ENCODE results near the gene F2RL1.

F2RL1 gene

GRCh38 chr5:76801159-76801802 lies 17.5 kb upstream of the F2RL1 start:
- Histone ChIP-seq H4K20me1 (ENCODE audit: insufficient read depth, low read length) (no peaks in the 10 kb centered on the region), H2AFZ (ENCODE audit: low read depth, low read length) (no peak overlapping the region), H3K4me2 (ENCODE audit: low read length) (no peak overlapping the region), H3K9ac (ENCODE audit: low read length) (no peak overlapping the region), H3K36me3 (replicated peaks; ENCODE audit: low read depth, low read length) (no peaks in the 10 kb centered on the region), H3K27ac (ENCODE audit: low read length) (no peak overlapping the region), H3K4me3 (ENCODE audit: low read length) (no peak overlapping the region), H3K9me3 (ENCODE audit: insufficient read depth, low read length) (no peaks in the 10 kb centered on the region), H3K27me3 (ENCODE audit: low read depth, low read length) (no peaks in the 10 kb centered on the region), H3K79me2 (ENCODE audit: low read length) (no peaks in the 10 kb centered on the region), H3K4me1 (ENCODE audit: low read length) (peaks cover 12% of the 10 kb centered on the region)
- no peak for TF ChIP-seq EZH2phosphoT487 (IDR thresholded peaks at IDR 0.05; ENCODE audit: low read depth)
- TF ChIP-seq CTCF (IDR thresholded peaks at IDR 0.05; ENCODE audit: low read depth, low read length): no peak

- H3K79me2 ChIP-seq (ENCODE audit: low read length): no peaks in the 10 kb centered on the region
- TF ChIP-seq EZH2phosphoT487 (IDR thresholded peaks at IDR 0.05; ENCODE audit: low read depth): no peak
- no peak overlapping the region for H2AFZ ChIP-seq (ENCODE audit: low read depth, low read length)
- H4K20me1 ChIP-seq (ENCODE audit: insufficient read depth, low read length): no peaks in the 10 kb centered on the region
- H3K36me3 ChIP-seq (replicated peaks; ENCODE audit: low read depth, low read length): no peaks in the 10 kb centered on the region
- H3K4me3 ChIP-seq (ENCODE audit: low read length): no peak overlapping the region
- H3K9ac ChIP-seq (ENCODE audit: low read length): no peak overlapping the region
- H3K27me3 ChIP-seq (ENCODE audit: low read depth, low read length): no peaks in the 10 kb centered on the region
- H3K4me2 ChIP-seq (ENCODE audit: low read length): no peak overlapping the region
- peaks cover 17% of the 10 kb centered on the region for H3K4me1 ChIP-seq (ENCODE audit: low read length)
- no peak overlapping the region for H3K27ac ChIP-seq (ENCODE audit: low read length)
- H3K9me3 ChIP-seq (ENCODE audit: insufficient read depth, low read length): no peaks in the 10 kb centered on the region
These were observed 17.0 kb upstream of the F2RL1 start for GRCh38 chr5:76801803-76802195.

- no peak overlapping the region for H3K4me2 ChIP-seq (ENCODE audit: low read length)
- H3K4me3 ChIP-seq (ENCODE audit: low read length): no peak overlapping the region
- no peaks in the 10 kb centered on the region for H3K36me3 ChIP-seq (replicated peaks; ENCODE audit: low read depth, low read length)
- peaks cover 29% of the 10 kb centered on the region for H3K4me1 ChIP-seq (ENCODE audit: low read length)
- TF ChIP-seq EZH2phosphoT487 (IDR thresholded peaks at IDR 0.05; ENCODE audit: low read depth) (no peak), CTCF (IDR thresholded peaks at IDR 0.05; ENCODE audit: low read depth, low read length) (no peak)
- no peaks in the 10 kb centered on the region for H3K27me3 ChIP-seq (ENCODE audit: low read depth, low read length)
- H3K27ac ChIP-seq (ENCODE audit: low read length): no peak overlapping the region
- no peaks in the 10 kb centered on the region for H4K20me1 ChIP-seq (ENCODE audit: insufficient read depth, low read length)
- no peaks in the 10 kb centered on the region for H3K79me2 ChIP-seq (ENCODE audit: low read length)
- H2AFZ ChIP-seq (ENCODE audit: low read depth, low read length): no peak overlapping the region
- H3K9ac ChIP-seq (ENCODE audit: low read length): no peak overlapping the region
- no peaks in the 10 kb centered on the region for H3K9me3 ChIP-seq (ENCODE audit: insufficient read depth, low read length)
These were observed 14.6 kb upstream of the F2RL1 start for GRCh38 chr5:76804266-76804665.

- H3K4me3 ChIP-seq (ENCODE audit: low read length): peak overlapping the region; percentile 60
- H3K4me2 ChIP-seq (ENCODE audit: low read length): peak overlapping the region; percentile 68
- peak overlapping the region; percentile 49 for H3K9ac ChIP-seq (ENCODE audit: low read length)
- peaks cover 29% of the 10 kb centered on the region for H3K4me1 ChIP-seq (ENCODE audit: low read length)
- no peaks in the 10 kb centered on the region for H3K9me3 ChIP-seq (ENCODE audit: insufficient read depth, low read length)
- H3K27ac ChIP-seq (ENCODE audit: low read length): peak overlapping the region; percentile 92
- no peak for TF ChIP-seq EZH2phosphoT487 (IDR thresholded peaks at IDR 0.05; ENCODE audit: low read depth)
- no peak for TF ChIP-seq CTCF (IDR thresholded peaks at IDR 0.05; ENCODE audit: low read depth, low read length)
- no peaks in the 10 kb centered on the region for H3K27me3 ChIP-seq (ENCODE audit: low read depth, low read length)
- H3K79me2 ChIP-seq (ENCODE audit: low read length): no peaks in the 10 kb centered on the region
- H2AFZ ChIP-seq (ENCODE audit: low read depth, low read length): 0 out of 2 replicates have a peak overlapping the region, but pooled peaks have one; percentile 38
- H3K36me3 ChIP-seq (replicated peaks; ENCODE audit: low read depth, low read length): no peaks in the 10 kb centered on the region
- H4K20me1 ChIP-seq (ENCODE audit: insufficient read depth, low read length): no peaks in the 10 kb centered on the region
These were observed 12.9 kb upstream of the F2RL1 start for GRCh38 chr5:76805821-76806505.
